GM21515 (cell line): ENCODE data around the gene CD48.
"Not testable (repeated sequence)": the region's sequence is repeated elsewhere in the genome, so short reads cannot be mapped to it uniquely, and the experiment has no call there.

Experiments
- ATAC-seq: cut with Tn5 transposase; IDR thresholded peaks from one replicate; pipeline ENCODE4 v1.9.1; 2021; ENCODE audit not compliant: unreplicated experiment

The CD48 gene

DNA sequence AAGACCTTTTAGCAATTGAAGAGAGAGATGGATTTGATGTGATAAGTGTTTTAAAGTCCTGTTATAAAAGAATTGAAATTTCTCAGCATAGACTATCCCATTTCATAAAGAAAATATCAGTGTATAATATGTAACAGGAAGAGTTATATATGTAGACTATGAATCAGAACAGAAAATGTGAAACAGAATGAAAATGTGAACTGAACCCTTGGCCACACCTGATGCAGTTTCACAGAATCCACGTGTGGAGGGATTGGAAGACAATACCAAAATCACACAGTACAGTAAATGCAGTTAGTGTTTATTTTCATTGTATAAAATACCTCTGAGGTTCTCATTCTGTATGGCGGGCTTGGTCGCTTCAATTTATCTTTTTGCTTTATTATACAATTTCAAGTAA is 54.9 kb downstream of the CD48 start:
- no peak for ATAC-seq

DNA sequence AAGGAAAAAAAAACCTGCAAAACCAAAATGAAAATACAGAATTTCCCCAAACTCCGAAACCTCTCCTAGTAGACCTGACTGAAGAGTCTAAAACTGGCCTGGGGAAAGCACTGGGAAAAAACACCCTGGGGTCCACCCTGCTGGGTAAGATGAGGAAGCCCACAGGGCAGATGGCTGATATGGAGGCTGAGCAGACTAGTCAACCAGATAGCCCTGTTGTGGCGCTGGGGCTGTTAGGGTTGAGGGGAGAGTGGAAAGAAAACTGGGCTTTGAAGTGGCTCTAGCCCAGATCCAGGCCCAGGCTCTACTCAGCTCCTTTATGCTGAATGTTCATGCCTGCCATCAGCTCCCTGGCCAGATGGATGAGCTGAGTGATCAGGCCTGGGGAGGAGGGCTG is 58.0 kb downstream of the CD48 start:
- ATAC-seq, result peak; percentile 34

DNA sequence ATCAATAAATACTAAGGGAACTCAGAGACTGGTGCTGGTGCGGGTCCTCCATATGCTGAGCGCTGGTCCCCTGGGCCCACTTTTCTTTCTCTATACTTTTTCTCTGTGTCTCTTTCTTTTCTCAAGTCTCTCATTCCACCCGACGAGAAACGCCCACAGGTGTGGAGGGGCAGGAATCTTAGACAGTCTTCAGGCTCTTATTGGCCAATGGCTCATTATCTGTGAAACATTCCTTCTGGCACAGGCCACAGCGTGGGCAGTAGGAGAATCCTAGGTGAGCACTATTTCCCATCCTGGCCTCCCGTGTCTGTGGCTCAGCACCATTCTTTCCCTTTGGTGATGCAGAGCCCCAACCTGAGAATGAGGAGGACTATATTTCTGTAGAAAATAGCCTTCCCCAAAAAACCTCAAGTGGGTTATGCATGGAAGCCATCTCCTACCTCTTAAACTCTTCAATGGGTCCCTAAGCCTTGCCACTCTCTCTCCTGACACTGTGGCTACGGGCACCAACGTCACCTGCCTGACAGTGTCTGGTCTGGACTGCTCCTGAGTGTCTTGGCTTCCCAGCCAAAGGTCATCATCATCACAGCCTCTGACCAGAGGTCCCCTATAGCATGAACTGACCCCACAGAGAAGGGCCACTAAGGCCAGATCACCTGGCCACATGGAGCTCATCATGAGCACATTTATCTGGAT is 58.5 kb downstream of the CD48 start:
- ATAC-seq, result peak; percentile 27

DNA sequence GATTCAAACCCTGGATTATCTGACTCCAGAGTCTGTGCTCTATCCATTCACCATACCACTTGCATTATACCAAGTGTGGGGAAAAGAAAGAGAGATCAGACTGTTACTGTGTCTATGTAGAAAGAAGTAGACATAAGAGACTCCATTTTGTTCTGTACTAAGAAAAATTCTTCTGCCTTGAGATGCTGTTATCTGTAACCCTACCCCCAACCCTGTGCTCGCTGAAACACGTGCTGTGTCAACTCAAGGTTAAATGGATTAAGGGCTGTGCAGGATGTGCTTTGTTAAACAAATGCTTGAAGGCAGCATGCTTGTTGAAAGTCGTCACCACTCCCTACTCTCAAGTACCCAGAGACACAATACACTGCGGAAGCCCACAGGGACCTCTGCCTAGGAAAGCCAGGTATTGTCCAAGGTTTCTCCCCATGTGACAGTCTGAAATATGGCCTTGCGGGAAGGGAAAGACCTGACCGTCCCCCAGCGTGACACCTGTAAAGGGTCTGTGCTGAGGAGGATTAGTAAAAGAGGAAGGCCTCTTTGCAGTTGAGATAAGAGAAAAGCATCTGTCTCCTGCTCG is 59.5 kb downstream of the CD48 start:
- not testable (repeated sequence) for ATAC-seq

DNA sequence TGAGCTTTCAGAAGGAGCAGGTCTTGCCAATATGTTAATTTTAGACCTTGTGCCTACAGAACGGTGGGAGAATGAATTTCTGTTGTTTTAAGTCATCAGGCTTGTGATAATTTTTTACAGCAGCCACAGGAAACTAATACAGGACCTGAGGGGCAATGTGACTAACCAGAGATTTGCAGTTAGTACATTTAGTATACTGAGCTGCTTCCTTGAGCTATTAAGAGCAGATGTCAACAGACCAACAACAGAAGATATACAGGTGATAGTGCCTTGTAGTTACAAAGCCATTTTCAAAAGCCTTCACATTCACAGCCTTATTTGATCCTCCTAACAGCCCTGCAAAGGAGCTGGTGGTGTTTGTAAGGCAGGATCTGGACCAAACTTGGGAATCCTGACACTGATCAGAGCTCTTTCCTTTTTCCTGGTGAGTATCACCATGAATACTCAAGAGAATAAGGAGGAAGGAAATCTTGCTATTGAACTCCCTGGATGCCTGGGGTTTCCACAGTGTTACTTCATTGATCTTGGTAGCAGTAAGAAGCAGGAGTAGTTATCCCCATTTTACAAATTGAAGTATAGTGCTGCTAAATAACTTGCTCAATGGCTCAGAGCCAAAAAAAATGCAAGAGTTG is 60.1 kb downstream of the CD48 start:
- no peak for ATAC-seq

DNA sequence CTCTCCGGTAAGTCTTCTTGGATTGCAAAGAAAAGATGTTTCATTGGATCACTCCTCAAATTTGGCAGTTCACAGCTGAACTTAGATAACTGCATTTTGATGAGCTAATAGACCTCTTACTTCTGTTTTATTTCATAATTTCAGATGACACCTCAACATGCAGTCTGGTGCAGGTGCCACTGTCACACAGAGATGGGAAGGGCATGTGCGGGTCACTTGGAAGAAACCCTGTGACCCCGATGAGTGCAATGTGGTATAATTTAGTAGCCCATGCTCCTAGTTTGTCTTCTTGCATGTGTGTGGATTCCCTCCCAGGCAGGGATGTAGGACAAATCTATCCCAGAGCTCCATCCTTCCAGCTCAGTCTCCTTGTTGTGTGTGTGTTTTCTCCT is 64.3 kb downstream of the CD48 start:
- no peak for ATAC-seq

DNA sequence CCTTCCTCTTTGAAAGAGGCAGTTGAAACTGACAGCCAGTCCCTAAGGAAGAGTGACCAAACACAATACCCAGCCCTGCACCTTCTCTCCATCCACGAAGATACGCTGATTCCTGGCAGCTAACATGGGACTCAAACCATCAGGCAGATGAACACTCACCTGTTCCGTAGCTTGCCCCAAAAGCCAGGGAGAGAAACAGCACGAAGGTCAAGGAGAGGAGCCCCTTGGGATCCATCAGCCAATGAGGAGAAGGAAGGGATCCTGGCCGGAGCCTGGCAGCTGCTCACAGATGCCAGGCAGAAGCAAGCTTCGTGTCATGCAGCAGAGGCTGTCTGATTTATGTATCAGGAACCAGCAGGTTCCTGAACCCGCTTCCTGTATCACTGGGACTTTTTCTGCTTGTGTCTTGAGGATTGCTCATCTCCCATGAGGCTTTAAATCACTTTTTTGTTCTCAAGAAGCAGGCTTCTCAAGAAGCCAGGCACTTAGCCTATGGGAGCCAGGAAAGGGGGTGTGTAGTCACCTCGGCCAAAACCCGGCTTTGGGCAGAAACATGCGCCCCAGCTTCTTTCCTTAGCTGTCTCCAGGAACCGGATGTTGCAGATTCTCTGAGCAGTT is 64.8 kb downstream of the CD48 start, which contains the start of gene SLAMF1:
Gene SLAMF1, minus strand, starts transcription at position 334 of the 618 bp plus-strand sequence. Its CDS starts 99 bp downstream, at position 235.
- ATAC-seq, result peak; percentile 45

DNA sequence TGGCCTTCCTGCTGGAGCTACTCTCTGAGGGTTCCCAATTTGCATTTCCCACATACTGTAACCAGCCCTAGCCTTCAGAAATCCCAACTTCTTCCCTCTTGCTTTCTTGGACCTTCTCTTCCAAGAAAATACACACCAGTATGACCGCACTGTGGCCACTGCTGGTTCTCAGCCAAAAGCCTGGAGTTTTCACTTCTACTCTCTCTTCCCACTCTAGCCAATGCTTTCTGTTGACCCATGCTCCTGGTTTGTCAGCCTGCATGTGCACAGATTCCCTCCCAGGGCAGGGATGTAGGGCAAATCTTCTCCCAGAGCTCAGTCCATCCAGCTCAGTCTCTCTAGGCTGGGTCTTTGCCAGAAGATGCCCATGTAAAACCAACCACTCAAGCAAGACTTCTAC is 65.4 kb downstream of the CD48 start:
- no peak for ATAC-seq

DNA sequence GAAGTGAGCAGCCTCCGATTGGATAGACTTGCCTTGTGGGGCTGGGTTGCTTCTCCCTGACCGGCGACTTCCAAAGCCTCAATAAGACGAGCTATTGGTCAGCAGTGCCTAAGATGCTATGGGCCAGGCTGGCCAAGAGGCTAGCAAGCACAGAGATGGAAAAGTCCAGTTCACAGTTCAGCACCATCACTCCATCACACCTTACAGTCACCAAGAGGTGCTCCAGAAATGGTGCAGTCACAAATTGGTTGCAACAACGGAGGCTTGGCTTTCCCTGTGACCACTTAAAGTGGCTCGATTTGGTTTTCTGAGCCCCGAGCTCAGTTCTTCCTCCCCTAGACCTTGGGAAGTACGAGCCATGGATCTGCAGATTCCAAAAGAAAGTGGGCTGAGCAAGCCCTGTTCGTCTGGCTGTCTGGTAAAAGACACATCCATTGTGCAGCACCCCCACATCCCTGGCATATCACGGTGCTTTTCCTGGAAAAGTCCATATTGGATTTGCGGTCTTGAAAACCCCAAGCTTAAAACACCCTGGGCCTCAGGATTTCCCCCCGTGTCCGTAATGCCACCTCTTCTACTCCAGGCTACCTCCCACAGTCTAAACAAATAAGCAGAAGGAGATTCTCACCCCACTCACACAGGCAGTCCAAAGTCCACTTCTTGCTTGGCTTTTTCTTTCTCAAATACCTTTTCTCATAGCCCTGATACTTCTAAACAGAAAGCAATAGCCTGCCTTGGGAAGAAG is 66.1 kb downstream of the CD48 start:
- ATAC-seq, result no peak

DNA sequence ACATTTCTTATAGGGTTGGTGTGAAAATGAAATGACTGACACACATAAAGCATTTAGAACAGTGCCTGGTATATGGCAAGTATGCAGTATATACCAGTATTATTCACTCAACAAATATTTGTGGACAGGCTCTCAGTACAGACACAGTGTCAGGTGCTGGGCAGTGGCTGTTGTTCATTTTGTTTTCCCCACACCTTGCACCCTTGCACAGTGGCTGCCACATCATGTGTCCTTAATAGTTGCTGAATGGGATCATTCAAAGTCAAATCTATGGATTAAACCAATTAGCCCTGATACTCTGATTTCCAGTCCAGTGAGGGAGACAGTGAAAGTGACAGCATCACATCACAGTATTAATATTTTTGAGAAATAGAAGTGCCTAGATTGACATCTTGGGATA is 67.2 kb downstream of the CD48 start:
- ATAC-seq, result no peak

DNA sequence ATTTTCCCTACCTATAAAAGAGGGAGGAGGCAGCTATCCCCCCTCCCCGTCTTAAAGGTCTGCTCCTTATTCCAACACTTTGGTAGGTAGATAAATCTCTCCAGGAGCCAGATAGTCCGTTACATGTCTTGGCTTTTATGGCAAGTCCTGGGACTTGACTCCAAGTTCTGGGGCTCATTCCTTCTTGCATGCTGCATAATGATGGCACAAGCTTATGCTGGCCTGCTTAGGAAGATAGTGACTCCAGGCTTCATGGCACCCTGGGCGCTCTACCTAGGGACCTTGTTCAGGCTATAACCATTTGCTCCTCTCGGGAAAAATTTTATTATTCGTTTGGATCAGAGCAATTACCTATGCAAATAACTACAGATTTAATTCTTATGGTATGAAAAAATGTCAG is 68.5 kb downstream of the CD48 start:
- no peak for ATAC-seq

DNA sequence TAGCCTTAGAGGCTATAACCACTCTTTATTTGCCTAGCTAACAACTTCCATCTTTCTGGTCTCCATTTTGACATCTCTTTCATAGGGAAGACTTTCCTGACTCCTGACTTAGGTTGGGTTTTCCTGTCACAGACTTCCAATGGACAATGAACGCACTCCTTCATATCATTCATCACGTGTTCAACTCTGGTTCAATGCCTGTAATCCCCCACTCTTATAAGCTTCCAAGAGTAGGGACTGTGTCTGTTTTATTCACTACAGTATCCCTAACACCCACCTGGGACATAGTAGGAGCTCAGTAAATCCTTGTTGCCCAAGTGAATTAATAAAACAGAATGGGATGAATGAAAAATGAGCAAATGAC is 69.4 kb downstream of the CD48 start:
- ATAC-seq, result no peak

DNA sequence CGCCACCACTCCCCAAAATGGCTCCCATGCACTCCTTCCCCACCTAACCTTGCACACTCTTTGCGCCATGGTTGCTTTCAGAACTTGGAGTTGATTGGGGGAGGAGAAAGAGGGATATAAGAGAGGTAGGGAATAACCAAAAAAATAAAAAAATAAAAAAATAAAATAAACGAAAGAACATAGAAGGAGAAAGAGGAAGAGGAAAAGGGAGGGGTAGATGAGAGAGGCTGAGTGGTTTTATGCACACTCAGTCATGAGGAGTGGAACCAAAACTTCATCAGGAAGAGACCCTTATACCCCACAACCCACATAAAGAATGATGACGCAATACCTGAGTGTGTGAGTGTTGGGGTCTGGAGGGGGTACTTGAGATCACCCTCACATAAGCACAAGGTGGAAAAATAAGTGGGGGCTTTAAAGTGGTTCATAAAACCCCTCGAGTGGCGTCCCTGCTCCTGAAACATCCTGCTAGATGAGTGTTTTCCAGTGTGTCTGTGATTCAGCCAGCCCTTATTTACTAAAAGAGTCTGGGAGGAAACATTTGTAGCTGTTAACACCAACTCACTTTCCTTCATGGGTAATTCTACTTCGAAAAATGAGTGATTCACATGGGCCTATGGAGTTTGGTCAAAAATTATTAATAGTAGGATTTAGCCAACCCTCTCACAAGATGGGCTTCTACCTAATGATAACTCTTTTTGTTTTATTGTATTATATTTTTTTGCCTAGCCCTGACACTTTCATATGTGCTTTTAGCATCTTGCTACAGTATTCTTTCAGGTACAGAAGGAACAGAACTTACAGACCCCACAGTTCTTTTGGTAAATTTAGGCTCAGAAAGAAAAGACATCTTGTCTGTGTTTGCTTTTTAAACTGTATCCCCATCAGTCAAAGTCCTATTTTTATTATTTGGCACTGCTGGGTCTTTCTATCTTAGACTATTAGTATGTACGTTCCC is 70.0 kb downstream of the CD48 start:
- ATAC-seq, result no peak

DNA sequence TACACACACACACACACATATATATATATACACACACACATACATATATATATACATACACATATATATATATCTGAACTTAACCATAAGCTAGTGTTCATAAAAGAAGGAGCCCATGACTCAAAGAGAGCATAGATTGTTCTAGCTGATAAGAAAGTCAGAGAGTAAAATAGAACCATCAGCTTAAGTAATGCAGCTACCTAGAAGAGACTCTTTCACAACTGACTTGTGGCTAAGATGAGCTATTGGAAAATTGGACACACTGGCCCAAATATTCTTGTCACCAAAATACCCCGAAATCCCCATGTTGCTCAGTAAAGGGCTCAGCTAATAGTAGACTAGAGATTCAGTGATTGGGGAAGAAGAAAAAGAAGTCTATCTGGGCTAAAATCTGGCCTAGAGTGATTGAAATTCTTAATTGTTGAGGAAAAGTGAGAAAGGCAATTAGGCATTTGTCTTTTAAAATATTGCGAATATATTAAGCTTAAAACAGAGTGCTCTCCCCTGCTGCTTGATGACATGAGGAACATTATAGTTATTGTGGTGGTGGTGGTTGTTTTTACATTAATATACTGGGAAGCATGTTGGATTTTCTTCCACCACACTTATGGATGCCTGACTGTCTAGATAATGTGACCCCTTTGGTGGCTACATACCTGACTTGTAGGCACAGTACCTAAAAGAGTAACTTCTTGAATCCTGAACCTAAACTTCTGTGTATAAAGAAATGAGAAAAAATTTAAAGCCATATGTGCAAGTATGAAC is 71.1 kb downstream of the CD48 start:
- no peak for ATAC-seq

DNA sequence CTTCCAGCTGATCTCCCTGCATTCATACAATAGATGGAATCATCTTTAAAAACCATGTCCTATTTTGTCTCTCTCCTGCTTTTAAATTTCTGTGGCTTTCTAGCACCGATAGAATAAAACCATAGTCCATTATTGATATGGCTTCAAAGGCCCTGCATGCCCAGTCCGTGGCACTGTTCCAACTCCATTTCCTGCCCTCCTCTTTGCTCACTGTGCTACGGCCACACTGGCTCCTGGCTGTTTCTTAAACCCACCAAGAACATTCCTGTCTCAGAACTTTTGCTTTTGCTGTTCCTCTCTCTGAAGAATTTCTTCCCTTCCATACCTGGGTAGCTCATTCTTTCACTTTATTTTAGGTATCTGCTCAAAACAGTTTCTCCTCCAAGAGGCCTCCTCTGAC is 72.0 kb downstream of the CD48 start:
- ATAC-seq, result no peak

DNA sequence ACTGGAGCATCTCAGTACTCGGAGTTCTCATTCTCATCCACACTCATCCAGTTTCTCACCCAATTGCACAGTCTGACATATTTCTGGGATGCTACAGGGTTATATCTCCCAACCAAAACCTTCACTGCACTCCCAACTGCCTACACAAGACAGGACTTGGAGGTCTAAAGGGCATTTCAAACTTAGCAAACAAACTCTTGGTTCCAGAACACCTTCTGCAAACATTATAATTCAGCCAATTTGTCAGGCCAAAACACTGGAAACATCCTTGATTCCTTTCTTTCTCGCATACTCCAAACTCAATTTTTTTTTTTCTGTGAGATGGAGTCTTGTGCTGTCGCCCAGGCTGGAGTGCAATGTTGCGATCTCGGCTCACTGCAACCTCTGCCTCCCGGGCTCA is 72.7 kb downstream of the CD48 start:
- no peak for ATAC-seq

DNA sequence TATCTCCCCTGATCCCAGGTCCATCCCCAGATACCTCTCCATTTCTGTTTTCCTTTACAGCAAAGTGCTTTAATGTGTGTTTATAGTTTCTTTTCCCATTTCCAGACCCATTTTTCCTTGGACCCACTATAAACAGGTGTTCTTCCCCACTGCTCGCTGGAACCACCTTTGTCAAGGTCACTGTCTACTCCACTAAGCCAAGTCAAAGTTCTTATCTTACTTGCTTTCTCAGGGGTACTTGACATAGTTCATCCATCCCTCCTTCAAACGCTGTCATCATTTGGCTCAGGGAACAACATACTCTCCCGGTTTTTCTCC is 73.1 kb downstream of the CD48 start:
- no peak for ATAC-seq

DNA sequence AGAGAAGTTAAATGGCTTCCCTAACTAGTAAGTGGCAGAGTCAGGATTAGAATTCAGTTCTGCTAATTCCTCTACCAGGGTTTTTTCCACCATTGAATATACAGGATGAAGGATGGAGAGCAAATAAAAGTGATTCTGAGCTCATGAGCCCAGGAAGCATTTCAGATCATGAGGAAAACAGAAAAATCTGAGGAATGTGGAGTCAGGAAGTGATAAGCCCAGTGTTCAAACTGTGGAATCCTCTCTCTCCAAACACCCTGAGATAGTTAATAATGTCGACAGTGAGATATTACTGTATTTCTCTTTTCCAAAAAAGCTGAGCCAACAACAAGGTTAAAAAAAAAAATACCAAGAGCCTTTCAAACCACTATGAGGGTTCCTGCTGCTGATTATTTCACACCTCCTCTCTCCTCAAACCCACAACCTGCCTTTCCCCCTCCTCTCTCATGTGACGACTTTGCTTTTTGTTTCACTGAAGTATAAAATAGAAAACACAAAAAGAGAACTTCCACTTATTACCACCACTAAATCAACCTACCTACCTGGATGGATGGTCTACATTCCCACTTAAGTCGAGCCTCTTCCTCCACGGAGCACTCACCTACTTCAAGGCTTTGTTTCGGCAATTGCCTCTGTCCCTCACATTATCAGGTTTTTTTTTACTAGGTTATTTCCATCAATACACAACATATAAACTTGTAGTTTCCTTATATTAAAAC is 73.6 kb downstream of the CD48 start:
- ATAC-seq, result no peak

DNA sequence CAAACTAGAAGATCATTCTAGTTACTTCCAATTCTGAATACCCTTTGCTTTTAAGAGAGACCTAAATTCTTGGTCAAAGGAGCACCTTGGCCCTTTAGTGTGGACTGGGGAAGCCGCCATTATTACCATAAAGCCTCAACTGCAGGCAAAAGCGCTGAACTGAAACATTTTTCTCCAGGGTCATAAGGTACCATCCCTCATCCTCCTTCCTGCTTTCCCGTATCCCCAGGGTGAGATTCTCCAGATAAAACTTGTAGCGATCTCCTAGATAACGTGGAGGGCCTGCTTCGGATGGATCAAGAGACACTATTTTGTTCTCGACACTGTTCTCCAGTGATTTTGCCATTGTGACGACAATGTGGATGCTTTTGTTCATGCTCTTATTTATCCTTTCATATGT is 74.6 kb downstream of the CD48 start:
- ATAC-seq, result no peak
